ENCODE data around the gene ZNF37A.
A peak's percentile ranks its signal among the peaks of the same experiment; 100 is the strongest.
"Not testable (repeated sequence)": the region's sequence is repeated elsewhere in the genome, so short reads cannot be mapped to it uniquely, and the experiment has no call there.

The ZNF37A gene

GRCh38 chr10:38094158-38094926 lies at the start of gene ZNF37A:
Gene ZNF37A, plus strand, starts transcription at chr10:38094337. Its CDS starts 2,281 bp downstream, at chr10:38096618.
- peak; percentile 82 for DNase-seq (ENCODE audit: low read depth)

GRCh38 chr10:38045129-38045528 lies 49.0 kb upstream of the ZNF37A start:
- no peak for DNase-seq (ENCODE audit: low read depth)

GRCh38 chr10:38047666-38048065 lies 46.5 kb upstream of the ZNF37A start:
- DNase-seq (ENCODE audit: low read depth) = no peak

GRCh38 chr10:38050212-38050611 lies 43.9 kb upstream of the ZNF37A start:
- no peak for DNase-seq (ENCODE audit: low read depth)

GRCh38 chr10:38054361-38054797 lies 39.8 kb upstream of the ZNF37A start:
- no peak for DNase-seq (ENCODE audit: low read depth)

GRCh38 chr10:38055274-38055894 lies 38.8 kb upstream of the ZNF37A start:
- DNase-seq (ENCODE audit: low read depth) = not testable (repeated sequence)

- DNase-seq (ENCODE audit: low read depth) = not testable (repeated sequence)
Measured at GRCh38 chr10:38069663-38070062, 24.5 kb upstream of the ZNF37A start.

GRCh38 chr10:38070501-38070900 lies 23.6 kb upstream of the ZNF37A start:
- no peak for DNase-seq (ENCODE audit: low read depth)

GRCh38 chr10:38072552-38072951 lies 21.6 kb upstream of the ZNF37A start:
- no peak for DNase-seq (ENCODE audit: low read depth)

GRCh38 chr10:38076687-38077086 lies 17.4 kb upstream of the ZNF37A start:
- DNase-seq (ENCODE audit: low read depth) = no peak

- DNase-seq (ENCODE audit: low read depth) = not testable (repeated sequence)
Measured at GRCh38 chr10:38093318-38093717, 819 bp upstream of the ZNF37A start.

GRCh38 chr10:38093816-38094157 lies 350 bp upstream of the ZNF37A start:
- no peak for DNase-seq (ENCODE audit: low read depth)

GRCh38 chr10:38094927-38095574 lies 914 bp downstream of the ZNF37A start:
- DNase-seq (ENCODE audit: low read depth) = no peak

GRCh38 chr10:38102880-38103279 lies 8.7 kb downstream of the ZNF37A start:
- no peak for DNase-seq (ENCODE audit: low read depth)

GRCh38 chr10:38103756-38104155 lies 9.6 kb downstream of the ZNF37A start:
- no peak for DNase-seq (ENCODE audit: low read depth)

- no peak for DNase-seq (ENCODE audit: low read depth)
Measured at GRCh38 chr10:38112159-38112558, 18.0 kb downstream of the ZNF37A start.

GRCh38 chr10:38118072-38118807 lies 24.1 kb downstream of the ZNF37A start:
- DNase-seq (ENCODE audit: low read depth) = no peak

- no peak for DNase-seq (ENCODE audit: low read depth)
Measured at GRCh38 chr10:38119038-38119437, 24.9 kb downstream of the ZNF37A start.

- no peak for DNase-seq (ENCODE audit: low read depth)
Measured at GRCh38 chr10:38127812-38128211, 33.7 kb downstream of the ZNF37A start.

GRCh38 chr10:38143587-38143986 lies 49.5 kb downstream of the ZNF37A start:
- no peak for DNase-seq (ENCODE audit: low read depth)

GRCh38 chr10:38146579-38147333 lies 52.6 kb downstream of the ZNF37A start:
- DNase-seq (ENCODE audit: low read depth) = no peak

GRCh38 chr10:38147686-38148085 lies 53.5 kb downstream of the ZNF37A start:
- DNase-seq (ENCODE audit: low read depth) = no peak

All from activated T-helper 9 cell treated with anti-CD3 and anti-CD28 coated beads, Interleukin-2, amount 50 U/mL, for 16 hours (primary cell).